GM19328 (cell line): ENCODE data around the gene MED12L.

Source experiments
- ATAC-seq: cut with Tn5 transposase; IDR thresholded peaks from one replicate; pipeline ENCODE4 v1.9.1; 2021; ENCODE audit warnings: mild to moderate bottlenecking, moderate library complexity; ENCODE audit not compliant: unreplicated experiment

Gene MED12L

DNA sequence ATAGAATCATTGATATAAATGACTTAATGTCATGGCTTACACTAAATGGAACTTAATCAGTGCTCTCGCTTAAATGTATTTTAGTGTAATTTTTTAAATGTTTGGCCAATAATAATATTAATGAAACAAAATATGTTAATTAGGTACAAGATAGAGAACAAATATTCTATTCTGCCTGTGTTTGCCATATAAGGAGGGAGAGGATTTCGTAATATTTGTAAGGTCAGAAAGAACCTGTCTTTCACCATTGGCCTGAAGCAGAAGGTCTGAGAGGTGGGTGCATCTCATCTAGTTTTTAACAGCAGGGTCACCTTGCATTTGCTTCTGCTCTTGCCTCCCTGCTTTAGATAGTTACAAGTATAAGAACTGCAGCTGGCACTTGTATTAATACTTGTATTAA is 228.7 kb downstream of the MED12L start:
- ATAC-seq = no peak

DNA sequence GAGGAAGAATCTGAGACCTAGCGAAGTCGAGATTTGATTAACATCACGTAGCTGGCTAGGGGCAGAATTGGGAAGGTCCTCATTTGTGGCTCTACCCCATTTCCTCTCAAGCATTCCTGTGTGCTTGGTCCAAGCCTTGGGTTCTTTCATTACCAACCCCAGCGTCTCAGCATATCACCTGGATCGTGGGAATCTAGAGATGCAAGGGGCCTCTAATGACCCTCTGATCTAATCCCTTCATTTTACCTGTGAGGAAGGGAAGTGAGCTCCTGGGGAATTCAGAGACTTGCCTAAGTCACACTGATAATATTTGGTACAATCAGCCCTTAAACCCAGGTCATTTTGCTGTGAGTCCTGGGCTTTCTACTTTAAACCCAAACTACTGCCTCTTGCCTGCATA is 229.1 kb downstream of the MED12L start:
- no peak for ATAC-seq

DNA sequence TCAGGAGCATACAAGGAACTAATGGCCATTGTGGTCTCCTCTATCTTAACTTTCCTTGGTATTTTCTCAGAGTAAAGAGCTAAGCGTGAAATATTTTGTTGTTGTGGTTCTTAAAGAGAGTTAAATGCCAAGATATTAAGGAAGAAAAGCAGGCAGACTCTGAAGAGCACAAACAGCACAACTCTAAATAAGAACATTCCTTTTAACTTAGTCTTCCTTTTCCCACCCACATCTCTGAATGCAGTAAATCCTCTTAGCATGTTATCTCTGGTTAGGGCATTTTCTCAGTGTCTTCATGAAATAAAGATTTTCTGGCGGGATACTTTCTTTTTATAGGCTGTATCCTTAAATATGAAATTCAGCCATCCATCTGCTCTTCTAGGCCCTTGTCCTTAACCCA is 229.7 kb downstream of the MED12L start:
- ATAC-seq = no peak

DNA sequence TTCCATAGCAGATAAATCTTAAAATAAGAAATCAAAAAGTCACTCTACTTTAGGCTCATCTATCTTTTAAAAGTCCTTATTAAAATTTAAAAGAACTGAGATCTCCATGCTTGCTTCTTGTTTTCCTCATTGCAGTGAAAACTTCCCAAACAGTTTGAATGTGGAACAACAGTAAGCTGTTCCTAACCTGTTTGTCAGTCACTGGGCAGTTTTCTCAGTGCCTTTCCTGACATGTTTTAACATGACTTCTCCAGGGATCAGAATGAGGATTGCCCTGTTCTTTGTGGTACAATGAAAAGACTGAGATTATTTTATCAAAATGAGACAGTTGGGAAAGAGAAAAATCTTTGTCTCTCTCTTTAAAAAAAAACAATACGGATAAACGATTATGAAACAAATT is 230.4 kb downstream of the MED12L start:
- no peak for ATAC-seq

DNA sequence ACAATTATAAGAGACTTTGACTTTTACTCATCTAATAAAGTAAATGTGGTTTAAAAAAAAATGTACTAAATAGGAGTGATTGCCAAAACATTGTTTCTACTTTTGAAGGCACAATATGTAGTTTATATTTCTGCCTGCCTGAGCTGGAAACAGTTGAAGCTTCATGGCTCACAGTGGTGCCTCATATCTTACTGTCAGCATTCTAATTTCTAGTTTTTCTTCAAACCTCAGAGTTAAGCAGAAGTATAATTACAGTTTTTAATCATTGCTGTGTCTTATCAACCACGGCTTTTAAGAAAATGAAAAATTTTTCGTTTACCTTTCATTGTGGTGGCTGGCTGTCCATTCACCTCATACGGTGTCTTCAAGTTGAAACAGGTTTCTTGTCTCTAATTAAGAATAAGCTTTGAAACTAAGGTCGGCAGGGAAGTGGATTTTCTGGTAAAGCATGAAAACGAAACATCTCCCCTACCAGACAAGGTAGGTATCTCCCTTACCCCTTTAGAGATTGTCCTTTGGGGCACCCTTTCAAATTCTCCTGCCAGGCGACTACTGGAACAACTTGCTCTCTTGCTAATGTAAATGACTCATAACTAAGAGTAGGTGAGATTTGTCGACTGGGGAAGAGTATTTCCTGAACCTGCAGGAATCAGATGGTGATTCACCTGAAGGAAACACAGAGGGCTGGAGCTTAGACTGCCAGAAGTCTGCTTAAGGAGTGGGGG is 231.0 kb downstream of the MED12L start, which contains the start of gene GPR87:
Gene GPR87 (minus strand): TSS at position 554 of the 725 bp plus-strand sequence. CDS start 16,720 bp downstream, outside the sequence.
- ATAC-seq = no peak

DNA sequence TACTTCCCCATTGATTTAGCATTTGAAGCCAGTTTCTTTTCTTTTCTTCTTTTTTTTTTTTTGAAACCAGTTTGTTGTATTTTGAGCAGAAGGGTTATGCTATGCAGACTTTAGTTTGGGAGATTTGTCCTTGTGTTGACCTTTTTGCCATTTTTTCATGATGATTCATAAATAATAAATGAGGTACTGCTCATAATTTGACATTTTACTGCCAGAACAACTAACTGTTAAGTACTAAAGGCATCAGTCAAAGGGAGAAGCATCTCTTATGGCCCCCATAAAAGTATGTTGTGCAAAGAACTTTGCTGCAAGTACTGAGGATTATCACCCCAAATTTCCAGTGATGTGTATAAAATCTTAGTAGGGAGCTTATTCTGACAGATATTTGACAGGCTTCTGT is 232.8 kb downstream of the MED12L start:
- no peak for ATAC-seq

DNA sequence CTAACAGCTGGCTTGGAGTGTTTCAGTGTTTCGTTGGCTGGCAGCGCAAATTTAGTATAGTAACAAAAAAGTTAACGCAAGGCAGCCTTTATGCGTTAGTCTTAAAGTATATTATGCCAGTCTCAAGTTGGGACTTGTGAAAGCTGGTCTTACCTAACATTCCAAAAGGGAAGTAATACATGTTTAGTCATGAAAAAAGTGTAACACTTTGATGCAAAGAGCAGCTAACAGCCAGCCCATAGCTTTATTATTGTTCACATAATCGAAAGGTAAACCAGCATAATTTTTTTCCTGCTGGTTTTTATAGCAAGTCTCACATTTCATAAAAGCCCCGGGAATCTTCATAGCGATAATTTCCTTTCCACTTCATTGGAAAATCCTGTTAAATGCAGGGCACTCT is 233.5 kb downstream of the MED12L start:
- no peak for ATAC-seq

DNA sequence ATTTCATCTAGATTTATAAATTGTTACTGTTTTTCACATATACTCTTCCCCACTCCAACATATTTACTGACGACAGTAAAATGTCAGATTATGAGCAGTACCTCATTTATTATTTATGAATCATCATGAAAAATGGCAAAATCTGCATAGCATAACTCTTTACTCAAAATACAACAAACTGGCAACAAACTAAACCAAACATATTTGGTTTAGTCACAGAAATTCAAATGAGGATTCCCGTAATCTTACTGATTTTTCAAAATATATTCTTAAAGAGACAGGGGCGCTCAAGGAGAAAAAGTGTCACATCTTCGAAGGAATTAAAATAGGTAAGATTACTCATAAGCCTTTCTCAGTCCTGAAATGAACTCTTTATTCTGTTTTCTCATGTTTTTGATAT is 234.2 kb downstream of the MED12L start:
- ATAC-seq = no peak

DNA sequence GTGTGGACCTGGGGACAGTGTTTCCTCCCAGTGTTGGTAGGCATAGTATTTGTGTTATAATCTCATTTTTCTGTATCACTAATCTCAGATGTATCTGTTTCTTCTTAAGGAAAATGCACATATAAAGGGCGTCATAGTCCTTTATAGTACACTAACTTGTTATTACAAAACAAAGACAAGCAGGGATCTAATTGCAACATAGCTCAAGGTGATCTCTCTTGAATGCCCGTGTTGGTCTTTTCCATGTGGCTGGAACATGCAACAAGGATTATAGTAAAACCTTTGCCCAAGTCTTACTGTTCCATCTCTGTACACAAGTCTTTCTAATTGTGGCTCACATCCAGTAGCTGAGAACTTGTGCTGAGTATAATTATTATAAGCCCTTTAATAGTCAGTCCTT is 234.7 kb downstream of the MED12L start:
- no peak for ATAC-seq

DNA sequence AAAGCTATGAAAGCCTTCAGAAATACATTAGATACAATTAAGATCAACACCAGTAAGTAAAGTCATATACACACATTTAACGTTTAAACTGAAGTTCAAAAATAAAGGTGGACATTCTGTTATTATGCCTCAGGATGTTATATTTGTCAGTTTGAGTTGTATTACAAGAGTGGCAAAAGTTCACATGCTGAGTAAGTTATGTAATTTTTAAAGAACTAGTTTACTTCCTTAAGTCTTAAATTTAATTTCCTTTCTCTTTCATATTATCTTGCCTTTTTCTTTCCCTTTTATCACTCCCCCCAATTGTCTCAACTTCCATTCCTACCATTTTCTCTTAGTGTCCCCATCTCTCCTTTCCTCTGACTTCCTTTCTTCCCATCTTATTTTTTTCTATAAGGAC is 236.1 kb downstream of the MED12L start:
- ATAC-seq = no peak

DNA sequence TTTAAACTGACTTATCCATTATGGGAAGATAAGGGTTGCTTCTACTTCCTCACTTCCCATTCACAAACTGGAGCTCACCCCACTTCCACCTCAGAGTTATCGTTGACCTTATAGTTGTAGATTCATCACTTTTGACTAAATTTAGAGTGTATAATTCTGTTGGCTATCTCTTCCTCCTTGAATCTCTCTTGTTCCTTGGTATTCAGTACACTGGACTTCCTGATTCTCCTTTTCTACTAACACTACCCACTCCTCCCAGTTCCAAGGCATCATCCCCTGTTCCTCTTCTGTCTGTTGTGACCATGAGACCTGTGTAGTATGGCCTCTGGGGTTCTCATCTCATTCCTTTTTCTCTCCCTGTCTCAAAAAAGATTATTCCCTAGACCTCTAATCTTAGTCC is 237.0 kb downstream of the MED12L start:
- ATAC-seq = no peak

DNA sequence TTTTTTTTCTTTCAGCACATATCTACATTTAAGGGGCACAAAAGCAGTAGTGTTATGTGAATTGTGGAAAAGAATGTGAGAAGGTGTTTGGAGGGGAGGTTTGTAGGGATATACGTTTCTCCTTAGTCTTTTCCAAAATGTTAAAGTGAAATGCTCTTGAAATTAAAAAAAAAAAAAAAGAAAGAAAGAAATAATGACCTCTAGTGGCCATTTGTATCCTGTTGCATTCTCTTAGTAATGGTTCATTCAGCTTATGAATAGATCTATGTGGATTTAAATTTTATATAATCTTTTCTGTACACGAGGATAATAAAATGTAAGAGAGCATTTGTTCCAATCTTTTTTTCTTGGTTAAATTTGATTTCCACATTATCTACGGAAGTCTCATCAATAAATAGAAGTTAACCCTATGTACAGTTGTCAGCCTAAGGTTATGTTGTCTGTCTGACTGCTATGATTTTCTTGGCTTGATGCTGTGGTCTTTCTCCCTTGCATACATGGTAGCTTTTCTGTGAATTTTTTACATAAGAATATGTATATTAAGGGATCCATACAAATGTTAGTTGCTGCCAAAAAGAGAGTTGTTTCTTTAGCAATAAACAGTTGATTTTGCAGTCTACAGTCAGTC is 242.2 kb downstream of the MED12L start:
- ATAC-seq = no peak

DNA sequence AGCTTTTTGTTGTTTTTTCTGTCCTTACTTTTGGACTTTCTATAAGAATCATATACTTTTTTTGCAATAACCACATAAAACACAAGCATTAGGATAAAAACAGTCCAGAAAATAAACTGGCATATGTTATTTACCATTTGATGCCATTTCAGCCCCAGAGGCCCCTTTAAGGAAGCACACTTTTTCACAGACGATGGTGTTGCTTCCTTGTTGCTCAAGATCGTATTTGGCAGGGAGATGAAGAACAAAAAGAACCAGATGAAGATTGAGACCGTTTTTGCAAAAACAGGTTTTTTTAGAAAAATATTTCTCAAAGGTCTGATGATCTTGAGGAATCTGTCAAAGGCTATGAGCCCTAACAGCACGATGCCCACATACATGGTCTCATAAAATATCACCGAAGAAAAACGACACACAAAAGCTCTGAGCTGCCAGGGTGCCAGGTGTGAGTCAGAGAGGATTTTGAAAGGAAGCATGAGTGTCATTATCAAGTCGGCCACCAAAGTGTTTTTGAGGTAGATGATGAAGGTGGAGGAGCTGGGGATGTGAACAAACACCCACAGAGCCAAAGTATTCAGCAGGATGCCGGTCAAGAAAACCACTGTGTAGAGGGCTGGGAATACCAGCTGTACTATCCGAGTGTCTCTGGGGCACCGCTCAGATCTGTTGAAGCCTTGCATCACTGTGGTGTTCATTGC is 243.0 kb downstream of the MED12L start:
- ATAC-seq = no peak

DNA sequence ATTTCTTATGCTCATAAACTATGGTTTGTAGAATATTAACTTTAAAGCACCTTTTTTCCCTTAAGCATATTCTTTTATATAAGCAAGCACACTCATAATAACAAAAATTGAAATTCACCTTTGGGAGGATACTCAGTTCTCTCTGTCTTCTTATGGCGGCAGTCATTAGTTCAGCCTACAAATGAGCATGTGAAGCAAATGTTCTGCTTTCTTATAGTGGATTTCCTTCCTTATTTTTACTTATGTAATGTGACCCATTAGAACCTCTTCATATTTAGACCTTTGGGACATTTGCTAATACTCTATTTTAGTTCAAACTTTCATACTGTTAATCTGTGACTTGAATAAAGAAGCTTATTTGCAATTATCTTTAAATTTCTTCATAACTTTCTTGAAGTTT is 243.9 kb downstream of the MED12L start, which contains the start of gene P2RY13:
Gene P2RY13 (minus strand): TSS at position 187 of the 400 bp plus-strand sequence. CDS start 21 bp downstream, at position 166.
- ATAC-seq = no peak

DNA sequence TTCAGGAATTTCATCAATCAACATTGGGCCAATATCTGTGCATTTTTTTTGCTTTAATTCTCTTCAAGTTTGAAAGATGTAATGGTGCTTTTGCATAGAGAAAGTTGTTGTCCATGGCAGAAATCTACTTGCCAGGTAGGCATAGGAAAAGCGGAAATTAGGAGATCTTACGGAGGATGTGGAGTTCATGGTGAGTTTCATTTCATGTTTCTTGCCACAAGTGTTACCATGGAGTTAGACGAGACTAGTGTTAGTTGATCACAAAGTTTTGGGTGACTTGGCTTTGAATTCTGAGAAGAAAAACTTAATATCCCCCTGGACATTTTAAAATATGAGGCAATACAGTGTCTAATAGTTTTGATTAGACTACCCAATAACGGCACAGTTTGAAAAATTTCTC is 244.9 kb downstream of the MED12L start:
- no peak for ATAC-seq

DNA sequence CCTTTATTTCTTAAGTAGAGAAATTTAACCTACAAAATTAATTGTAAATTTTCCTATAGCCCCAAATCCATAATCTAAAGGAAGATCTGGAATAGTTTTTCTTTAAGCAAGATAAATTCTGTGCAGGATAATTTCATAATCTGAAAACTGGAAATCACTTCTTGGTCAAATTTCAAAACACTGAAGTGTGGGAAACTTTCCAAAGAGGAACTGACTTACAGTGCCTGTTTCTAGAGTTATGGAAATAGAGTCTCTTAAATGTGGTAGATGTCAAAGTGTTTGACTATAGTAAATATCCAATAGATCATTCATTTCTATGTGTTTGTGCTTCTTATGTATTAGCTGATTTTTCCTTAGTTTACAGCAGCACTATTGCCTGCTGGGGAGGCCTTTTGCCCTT is 245.4 kb downstream of the MED12L start:
- ATAC-seq = no peak

DNA sequence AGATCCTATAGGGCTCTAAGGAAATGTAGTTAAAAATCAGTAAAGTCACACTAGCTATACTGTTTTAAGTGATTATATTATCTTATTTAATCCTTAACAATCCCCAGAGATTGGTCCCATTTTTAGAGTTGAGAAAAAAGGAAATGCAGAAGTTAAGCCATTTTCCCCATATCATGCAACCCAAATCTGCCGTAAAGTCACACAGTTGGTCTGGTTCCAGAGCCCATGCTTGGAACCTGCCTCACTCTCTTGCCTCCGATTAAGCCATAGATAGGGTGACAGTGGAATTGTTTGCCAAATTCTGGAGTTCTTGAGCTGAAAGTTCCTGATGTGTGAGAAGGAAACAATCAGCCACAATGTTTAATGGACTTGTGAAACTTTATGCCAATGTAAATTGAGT is 246.2 kb downstream of the MED12L start:
- ATAC-seq = no peak

DNA sequence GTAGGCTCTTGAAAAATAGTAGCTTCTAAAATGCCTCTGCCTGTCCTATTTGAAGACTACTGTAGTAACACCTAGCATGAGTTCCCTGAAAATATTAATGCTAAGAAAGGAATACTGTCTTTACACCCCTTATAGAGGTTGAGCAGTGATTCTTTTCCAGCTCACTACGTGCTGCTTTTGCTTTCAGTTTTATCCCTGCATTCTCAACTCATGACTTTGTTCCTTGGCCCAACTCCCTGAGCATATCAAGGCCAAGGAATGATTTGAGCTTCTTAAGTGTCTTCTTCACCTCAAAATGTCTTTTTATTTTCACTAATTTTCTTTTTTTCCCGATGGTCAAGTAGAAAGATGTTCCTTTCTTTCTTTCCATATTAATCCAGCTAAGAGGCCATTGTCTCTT is 260.4 kb downstream of the MED12L start:
- no peak for ATAC-seq

DNA sequence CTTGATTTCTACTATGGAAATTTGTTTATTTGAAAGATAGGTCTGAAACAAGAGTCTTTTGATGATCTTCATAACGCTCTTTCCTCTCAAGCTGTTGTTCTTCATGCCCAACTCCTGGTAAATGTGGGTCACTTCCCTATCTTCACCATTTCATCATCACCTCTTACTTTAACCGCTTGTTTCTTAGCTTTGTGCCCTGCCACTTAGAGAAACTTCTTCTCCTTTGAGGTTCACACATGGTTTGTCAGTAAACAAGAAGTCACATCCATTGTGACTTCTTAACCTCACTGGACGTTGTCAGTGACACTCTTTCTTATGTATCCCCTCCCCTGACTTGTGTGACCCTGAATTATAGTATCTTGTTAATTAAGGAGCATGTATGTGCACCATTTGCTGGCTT is 260.8 kb downstream of the MED12L start:
- no peak for ATAC-seq

DNA sequence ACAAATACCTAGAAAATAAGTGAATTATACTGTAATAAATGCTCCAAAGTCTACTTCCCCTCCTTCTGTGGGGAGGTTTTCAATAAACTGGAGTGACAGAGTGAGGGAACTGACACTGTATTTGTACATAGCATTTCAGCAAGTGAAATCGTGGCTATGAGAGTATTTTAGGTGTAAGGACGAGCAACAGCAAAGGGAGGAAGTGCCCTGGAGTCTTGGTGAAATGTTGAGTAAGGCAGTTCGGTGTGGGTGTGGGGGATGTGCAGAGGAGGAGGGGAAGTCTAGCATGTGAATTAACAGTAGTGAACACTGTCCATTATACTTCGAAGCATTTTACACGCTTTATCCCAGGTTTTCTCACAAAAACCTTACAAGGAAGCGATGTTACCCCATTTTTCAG is 262.0 kb downstream of the MED12L start:
- ATAC-seq = no peak

DNA sequence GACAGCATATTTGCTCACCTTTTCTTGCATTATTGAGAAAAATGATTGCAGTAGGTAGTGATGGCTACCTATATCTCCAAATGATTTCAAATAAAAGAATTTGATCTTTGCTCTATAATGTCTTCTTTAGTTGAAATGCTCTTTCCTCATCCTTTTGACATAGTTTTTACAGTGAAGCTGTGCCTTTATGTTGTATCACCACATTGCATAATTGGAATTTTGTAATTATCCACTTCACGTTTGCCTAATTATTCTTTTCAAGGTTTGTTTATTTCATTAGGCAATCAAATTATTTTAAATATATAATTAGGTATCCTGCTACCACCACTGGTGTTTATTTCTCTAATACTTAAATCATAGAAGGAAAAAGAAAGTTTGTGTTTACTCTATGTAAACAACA is 265.2 kb downstream of the MED12L start:
- no peak for ATAC-seq

DNA sequence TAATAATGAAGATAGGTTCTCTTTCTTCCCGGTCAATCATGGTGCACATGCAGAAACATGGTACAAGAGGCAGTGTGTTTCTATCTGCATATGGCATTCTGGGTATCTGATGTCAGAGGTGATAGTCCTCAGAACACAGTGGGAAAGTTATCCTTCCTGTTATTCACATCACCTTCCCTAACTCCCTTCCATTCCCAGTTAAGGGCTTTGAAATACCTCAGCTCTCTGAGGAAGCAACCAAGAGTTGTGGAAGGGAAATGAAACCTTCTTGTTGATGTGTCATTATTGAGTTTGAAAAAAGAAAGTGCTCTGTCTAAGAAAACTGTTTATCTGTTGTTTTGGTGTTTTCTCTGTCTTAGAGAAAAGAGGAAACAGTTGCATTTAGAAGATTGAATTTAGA is 265.8 kb downstream of the MED12L start:
- peak; percentile 74 for ATAC-seq
